GM18502 (cell line): ENCODE measurements around the gene INSYN1.
"Not testable (repeated sequence)": the region's sequence is repeated elsewhere in the genome, so short reads cannot be mapped to it uniquely, and the experiment has no call there.

Source experiments
- ATAC-seq: cut with Tn5 transposase; IDR thresholded peaks from one replicate; pipeline ENCODE4 v1.9.1; 2021; ENCODE audit warnings: mild to moderate bottlenecking; ENCODE audit not compliant: unreplicated experiment, poor library complexity

The INSYN1 gene

DNA sequence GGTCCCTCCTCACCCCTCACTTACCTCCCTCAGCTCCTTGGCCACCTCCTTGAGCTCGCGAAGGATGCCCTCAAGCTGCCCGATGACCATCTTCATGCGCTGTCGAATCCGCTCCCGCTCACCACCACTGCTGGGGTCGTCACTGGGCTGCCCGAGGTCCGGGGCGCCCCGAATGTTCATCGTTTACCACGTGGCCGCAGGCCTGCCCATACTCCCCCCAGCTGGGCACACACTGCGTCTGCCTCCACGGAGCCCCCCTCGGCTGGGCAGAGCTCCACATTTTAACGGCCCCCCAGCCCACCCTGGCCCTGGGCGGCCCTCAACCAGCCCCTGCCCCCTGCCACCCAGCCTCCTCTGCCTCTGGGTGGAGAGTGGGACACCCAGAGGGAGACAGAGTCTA, 2.2 kb downstream of the INSYN1 start:
- no peak for ATAC-seq

DNA sequence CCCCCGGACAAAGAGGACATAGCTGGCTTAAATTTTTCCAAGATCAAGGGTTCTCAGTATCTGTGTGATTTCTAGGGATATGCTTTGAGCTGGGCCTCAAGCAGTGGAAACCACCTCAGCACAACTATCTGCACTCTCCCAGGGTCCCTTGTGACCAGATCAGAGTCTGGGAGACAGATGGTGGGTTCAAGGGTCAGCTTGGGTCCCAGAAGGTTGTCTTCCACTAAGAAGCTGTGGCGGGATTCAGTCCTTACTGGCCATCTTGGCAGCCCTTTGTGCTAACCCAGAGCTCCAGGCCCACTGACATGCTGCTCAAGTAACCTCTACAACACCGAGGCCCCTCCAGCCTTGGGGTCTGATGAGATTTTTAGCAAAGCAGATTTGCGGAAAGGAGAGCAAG, 2.7 kb downstream of the INSYN1 start:
- ATAC-seq, result no peak

DNA sequence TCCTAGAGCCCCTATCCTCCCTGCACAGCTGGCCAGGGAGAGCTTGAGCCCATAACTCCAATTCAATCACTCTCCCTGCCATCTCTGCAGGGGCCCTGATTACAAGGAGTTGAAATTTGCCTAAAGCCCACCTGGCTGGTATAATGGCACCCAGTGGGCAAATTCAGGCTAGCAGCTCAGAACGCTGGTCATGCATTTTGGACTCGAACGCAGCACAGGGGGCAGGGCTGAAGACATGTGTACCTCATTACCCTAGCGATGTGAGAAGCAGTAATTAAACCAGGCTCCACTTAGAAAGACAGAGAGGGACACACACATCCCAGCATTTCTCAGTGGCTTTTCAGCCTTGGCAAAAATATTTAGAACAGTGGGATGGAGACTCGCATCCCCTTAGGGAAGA, 3.2 kb downstream of the INSYN1 start:
- ATAC-seq, result no peak

DNA sequence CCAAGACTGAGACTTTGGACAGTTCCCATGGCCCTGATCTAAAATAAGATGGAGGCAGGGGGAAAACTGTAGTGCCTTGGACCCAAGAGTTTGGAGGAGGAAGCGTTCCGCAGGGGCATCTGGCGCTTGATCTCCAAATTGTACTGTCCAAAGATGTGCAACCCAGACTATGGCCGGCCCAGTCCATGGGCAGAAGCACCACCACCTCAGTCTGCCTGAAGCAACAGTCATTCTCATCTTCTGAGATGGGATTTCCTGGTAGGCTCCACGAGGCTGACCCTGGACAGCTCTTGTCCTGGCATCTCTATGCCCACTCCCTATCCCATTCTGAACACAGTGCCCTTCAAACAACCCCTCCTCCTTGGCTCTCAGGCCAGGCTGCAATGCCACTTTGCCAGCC, 3.6 kb downstream of the INSYN1 start:
- no peak for ATAC-seq

DNA sequence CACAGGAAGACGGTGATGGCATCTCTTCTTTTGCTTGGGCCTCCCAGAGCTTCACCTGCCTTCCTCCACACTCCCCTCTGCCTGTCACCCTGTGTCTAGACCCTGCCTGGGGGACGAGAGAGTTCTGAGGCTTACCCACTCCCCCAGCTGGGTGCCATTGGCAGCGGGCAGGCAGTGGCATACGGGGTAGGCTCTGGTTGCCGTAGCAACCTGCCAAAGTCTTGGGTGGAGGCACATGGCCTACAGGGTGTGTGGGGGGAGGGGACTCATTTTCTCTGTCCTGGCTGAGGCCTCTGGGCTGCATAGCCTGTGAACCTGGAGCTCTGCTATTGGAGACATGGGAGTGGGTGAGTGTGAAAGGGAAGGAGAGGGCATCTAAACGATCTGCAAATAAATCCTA, 4.4 kb downstream of the INSYN1 start:
- ATAC-seq, result no peak

DNA sequence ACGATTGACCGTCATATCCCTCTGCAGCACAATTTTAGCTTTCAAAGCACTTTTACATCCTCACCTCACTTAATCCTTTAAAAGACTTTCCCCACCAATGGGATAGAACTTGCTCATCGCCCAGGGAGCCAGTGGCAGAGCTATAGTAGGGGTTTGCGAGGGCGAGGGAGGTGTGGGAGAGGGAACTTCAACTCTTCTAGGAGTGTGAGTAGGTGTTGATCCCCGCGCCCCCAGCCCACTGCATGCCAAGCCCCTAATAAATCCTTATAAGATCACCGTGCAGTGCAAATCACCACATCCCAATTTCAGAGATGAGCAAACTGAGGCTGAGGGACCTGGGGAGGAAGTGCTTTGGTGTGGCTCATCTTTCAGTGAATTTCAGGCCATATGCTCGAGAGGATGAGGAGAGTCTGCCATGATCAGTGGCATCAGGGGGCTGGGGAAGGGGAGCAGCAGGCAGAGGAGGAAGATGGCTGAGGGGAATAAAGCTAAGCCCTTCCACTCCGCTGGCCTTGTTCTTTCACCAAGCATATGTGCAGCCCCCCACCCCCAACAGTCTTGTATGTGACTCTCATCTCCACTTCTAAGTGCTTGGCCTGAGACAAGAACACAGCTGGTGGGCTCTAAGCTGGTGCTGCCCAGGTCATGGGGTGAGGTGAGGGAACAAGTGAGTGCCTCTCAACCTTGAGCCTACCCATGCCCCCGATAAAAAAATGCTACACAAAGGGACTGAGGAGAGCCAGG, 5.1 kb downstream of the INSYN1 start:
- ATAC-seq, result no peak

DNA sequence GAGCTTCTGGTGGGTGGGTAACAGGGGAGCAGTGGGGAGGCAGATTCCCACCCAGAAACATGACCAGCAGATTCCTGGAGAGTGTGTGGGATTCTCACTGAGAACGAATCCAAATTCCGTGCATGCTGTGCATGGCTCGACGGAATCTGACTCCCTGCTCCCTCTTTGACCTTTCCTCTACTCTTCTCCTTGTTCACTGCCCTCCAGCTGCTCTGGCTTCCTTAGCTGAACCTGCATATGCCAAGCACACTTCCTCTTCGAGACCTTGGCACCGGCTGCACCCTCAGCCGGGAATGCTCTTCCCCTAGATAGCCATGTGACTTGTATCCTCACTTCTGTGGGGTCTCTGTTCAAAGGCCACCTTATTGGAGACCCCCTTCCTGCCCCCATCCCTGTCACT, 6.3 kb downstream of the INSYN1 start:
- ATAC-seq, result no peak

DNA sequence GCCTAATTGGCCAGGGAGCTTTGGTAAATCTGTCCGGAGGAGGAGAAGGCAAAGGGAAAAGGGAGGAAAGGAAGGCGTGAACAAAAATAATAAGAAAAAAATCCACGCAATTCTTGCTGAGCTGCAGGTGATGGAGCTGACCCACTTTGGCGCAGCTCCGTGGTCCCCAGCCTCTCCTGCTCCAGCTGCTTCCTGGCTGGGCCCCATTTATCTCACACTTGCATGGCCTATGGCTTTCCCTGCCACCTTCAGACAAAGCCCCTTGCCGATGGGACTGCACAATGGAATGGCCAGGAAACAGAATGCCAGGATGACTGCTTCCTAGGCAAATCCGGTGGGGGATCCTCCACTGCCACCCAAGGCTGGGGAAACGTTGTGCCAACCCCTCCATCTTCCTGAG, 6.9 kb downstream of the INSYN1 start:
- no peak for ATAC-seq

DNA sequence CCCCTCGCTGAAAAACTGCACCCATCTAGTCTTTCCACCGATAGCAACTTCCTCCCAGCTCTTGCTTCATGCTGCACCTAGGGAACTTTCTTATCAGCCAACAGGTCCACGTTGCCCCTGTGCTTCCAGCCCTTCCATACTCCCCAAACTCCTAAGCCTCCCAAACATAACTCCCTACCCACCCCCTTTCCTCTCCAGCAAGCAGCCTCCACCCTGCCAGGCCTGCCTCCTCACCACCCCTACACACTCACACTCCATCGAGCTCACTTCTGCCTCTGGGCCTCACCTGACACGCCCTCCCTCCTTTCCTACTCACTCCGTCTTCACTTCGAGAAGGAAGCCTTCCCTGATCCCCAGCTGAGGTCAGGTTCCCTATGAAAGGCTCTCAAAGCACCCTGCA, 8.1 kb downstream of the INSYN1 start:
- no peak for ATAC-seq

DNA sequence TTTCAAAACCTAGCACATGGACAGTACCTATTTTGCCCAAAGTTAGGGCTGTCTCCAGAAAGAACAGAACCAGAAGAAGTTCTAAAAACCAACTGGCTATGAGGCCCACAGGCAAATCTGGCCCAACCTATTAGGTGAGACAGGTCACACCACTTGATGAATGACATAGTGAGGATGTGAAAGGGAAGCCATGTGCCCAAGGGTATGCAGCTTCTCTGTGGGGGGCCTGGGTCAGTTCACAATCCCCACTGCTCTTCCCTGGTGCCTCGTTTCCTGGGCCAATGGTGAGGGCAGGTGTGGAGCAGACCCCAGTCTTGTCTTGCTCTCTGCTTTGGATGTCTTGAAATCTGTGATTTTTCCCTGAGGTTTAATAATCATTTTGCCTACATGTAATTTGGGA, 8.9 kb downstream of the INSYN1 start:
- ATAC-seq, result no peak

DNA sequence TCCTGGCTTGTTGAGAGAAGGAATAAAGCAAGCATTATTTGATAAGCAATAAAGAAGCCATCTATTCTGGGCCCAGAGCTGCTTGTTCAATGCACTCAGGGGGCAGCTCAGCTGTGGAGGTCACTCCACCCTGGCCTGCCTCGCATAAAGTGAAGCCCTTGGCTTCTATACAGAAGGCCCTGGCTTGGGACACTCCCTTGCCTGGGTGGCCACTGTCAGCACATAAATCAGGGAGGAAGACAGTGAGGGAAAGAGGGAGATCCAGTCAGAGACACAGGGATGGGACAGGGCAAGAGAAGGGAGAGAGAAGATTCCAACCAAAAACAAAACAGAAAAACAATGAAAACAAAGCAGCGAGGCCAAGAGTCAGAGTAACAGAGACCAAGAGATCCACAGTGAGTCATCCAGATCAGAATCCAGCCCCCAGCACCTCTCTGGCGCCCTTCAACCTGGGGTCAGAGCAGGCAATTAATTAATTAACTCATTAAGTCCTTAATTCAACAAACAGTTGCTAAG, 11.8 kb downstream of the INSYN1 start:
- no peak for ATAC-seq

DNA sequence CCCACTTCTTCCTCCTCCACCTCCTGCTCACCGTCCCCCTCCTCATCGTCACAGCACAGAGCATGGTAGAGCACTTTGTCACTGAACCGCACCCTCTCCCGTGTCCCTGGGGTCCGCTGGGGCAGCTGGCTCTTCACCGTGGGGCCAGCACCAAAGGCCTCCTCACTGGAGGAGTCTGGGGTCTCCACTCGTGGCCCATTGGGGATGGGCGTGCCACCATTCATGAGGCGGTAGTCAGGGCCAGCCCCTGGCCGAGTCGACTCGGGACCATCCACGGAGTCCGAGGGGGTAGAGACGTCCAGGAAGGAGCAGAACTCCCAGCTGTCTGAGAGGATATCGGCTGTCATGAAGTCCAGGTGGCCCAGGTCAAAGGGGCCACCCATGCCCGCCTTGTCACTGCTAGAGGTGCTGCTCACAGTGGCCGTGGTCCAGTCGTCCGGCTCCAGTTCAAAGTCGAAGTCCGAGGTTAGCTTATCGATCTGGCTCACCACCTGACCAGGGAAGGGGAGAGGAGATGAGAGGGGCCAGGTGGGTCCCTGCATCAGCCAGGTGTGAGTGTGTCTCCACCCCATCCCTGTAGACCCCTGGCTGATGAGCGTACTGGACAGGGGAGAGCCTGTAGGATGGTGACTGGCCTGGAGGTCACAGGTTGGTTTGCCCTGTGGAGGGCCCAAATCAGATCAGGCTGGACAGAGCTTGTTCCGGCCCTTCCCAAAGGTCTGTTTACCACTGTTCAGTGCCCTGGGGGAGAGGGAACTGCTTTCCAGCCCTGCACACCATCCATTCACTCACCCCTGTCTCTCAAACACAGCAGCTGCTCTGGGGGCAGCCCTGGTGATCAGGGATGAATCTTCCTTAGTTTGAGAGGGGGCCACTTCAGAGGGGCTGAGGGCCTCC, 12.8 kb downstream of the INSYN1 start:
- no peak for ATAC-seq

DNA sequence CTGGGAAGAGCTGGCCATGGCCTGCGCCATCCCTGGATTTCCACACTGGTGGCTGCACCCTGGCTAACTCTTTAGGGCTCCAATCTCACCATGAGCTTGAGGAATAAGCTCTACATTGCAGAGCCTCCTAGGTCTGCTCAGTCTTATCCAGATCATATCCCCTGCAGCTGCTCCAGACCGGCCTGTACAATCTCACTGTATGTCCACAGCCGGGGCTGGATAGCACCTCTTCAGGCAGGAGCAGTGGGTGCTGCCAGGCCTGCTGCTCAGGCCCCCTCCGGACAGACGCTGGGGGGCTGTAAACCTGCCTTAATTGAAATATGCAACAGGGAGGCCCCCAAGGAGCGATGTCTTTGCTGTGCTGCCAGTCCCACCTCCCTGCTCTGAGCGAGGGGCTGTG, 15.6 kb downstream of the INSYN1 start:
- no peak for ATAC-seq

DNA sequence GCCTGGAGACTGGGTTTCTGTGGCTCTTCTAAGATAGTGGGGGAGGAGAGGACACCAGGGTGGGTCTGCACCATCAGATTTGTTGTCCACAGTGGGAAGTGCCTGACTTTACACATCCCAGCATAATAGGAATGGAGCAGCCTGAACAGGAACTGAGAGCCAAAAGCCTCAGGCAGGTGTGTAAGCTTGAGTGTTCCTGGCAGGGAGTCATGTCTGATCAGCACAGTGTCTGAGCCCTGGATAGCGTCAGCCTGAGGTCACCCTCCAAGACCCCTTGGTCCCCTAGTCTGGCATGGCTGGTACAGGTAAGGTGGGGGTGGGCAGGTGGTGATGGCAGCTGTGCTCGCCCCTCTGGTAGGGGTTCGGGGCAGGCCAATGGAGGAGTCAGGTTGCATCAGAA, 20.2 kb downstream of the INSYN1 start:
- ATAC-seq, result no peak

DNA sequence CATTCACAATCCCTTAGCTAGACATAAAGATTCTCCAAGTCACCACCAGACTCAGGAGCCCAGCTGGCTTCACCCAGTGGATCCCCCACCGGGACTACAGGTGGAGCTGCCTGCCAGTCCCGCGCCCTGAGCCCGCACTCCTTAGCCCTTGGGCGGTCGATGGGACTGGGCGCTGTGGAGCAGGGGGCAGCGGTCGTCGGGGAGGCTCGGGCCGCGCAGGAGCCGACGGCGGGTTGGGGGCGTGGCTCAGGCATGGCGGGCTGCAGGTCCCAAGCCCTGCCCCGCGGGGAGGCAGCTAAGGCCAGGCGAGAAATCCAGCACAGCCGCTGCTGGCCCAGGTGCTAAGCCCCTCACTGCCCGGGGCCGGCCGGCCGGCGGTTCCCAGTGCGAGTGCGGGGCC, 21.1 kb downstream of the INSYN1 start:
- ATAC-seq, result not testable (repeated sequence)

DNA sequence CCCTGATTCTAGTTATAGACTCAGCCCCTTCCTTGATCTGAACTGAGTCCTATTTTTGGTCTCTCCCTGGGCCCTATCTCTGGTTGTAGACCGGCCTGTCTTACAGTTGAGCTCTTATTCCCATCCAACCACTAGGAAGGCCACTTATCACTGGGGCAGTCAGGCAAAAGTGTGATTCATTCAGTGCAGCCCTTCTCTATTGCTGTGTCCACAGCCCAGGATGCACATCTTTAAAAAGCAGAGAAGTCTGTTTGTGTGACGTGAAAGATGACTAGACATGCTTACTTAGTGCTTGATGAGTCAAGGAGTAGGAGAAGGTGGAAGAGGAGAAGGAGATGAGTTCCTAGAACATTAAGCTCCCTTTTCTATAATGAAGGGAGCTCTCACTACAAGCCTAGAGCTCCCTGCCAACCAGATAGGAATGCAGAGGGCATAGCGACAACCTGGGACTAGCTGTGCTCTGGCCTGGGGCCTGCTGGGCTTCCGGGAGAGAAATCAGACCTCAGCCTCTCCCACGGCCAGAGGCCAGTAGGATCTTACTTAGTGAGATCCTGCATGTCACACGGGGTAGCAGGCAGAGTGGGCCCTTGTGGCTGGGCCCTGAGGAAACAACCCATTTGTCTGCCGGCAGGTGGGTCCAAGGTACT, 25.7 kb downstream of the INSYN1 start:
- no peak for ATAC-seq

DNA sequence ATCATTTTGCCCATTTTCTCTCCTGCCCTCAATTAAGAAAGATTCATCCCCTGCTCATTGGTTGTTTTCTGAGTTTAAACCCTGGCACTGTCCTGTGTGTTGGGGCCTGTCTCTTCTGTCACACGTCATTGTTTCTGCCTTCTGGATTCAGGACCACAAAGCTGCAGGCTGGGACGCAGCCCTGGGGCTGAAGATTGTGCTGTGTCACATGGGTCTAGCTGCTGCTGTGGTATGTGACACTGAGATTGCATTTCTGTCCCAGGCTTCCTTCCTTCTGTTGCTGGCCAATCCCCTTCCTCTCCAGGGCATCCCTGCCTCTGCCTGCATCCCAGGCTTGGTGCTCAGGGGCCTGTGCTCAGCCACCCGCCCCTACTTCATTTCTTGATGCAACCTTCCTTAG, 28.9 kb downstream of the INSYN1 start:
- no peak for ATAC-seq

DNA sequence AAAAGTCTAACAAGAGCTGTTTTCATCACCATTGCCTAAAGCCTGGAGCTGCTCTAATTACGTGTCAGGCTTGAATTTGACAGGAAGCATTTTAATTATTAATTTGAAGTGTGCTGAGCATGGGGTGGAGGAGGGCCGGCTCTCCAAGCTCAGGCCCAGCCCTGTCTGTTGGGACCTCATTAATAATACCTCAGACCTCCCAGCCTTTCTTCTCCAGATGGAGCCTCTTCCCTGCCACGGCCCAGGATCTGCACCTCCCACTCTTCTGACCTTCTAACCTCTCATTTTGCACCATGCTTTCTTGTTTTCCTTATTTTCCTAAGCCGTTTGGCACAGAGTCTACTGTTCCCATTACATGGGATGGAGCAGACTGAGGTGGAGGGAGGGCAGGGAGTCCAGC, 30.0 kb downstream of the INSYN1 start:
- ATAC-seq, result no peak

DNA sequence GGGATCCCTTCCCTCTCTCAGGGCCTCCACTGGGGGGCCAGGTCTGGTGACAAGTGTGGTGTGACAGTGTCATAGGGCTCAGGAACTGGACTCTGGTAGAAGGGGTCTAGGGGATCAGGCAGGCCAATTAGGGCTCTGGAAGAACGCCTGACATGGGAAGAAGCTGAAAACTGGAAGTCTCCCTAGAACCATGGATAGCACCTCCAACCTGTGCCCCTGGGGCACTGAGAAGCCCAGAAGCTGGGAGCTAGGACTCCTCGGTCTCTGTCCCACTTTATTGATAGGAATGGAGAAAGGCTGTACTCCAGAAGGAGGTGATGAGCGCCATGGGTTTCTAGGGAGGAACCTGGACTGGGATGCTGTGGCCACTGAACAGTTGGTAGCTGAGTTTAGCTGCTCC, 30.7 kb downstream of the INSYN1 start:
- no peak for ATAC-seq

DNA sequence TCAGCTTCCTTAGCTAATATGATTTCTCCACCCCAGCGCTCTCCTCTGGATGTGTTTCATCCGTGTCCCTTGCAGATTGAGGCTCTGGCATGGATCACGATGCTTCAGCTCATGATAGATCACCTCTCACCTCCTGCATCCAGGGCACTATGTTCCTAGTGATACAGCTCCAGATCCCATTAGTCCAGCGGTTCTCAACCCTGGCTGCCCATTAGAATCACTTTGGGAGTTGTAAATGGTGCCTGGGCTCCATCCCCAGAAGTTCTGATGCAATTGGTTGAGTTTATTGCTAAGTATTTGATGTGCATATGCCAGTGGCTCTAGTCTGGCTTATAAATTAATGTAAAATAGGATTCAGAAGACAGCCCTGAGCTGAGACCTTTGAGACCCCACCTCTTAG, 34.5 kb downstream of the INSYN1 start:
- ATAC-seq, result no peak

DNA sequence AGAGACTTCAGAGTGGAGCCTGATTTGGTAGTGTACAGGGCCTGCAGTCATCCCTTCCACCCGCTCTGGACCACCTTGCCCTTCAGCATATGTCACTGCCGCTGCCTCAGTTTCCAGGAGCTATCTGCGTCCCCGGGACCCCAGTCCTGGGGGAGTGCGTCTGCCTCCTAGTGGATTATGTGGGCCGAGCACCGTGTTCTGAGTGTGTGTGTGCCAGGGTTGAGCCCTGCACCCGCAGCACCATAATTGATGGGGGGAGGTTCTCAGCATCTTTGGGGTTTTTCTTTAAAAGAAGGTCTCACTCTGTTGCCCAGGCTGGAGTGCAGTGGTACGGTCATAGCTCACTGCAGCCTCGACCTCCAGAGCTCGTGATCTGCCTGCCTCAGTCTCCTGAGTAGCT, 35.3 kb downstream of the INSYN1 start:
- ATAC-seq, result no peak
